GM19351 (cell line): ENCODE data around the gene TMEM41B.
"Not testable (repeated sequence)": the region's sequence is repeated elsewhere in the genome, so short reads cannot be mapped to it uniquely, and the experiment has no call there.

Experiments
- ATAC-seq: cut with Tn5 transposase; IDR thresholded peaks from one replicate; pipeline ENCODE4 v1.9.1; 2021; ENCODE audit warnings: mild to moderate bottlenecking, moderate library complexity; ENCODE audit not compliant: unreplicated experiment

TMEM41B gene

GRCh38 chr11:9314291-9315077, at the start of gene TMEM41B:
Gene TMEM41B (minus strand): TSS chr11:9314593. CDS start chr11:9314441, 152 bp downstream.
- ATAC-seq = peak; percentile 96

GRCh38 chr11:9362393-9362863, 48.0 kb upstream of the TMEM41B start:
- ATAC-seq = no peak

- not testable (repeated sequence) for ATAC-seq
Observed at GRCh38 chr11:9360862-9361622, 46.6 kb upstream of the TMEM41B start.

- no peak for ATAC-seq
Observed at GRCh38 chr11:9357041-9357440, 42.6 kb upstream of the TMEM41B start.

GRCh38 chr11:9351321-9351881, 37.0 kb upstream of the TMEM41B start:
- no peak for ATAC-seq

GRCh38 chr11:9347779-9348178, 33.4 kb upstream of the TMEM41B start:
- not testable (repeated sequence) for ATAC-seq

- ATAC-seq = no peak
Observed at GRCh38 chr11:9347100-9347499, 32.7 kb upstream of the TMEM41B start.

- ATAC-seq = no peak
Observed at GRCh38 chr11:9344061-9344680, 29.8 kb upstream of the TMEM41B start.

GRCh38 chr11:9341638-9342178, 27.3 kb upstream of the TMEM41B start:
- no peak for ATAC-seq

GRCh38 chr11:9332655-9333054, 18.3 kb upstream of the TMEM41B start:
- ATAC-seq = no peak

GRCh38 chr11:9330387-9331384, 16.3 kb upstream of the TMEM41B start:
- ATAC-seq = no peak

- no peak for ATAC-seq
Observed at GRCh38 chr11:9320047-9320446, 5.7 kb upstream of the TMEM41B start.

GRCh38 chr11:9319377-9320001, 5.1 kb upstream of the TMEM41B start:
- ATAC-seq = not testable (repeated sequence)

GRCh38 chr11:9318442-9319376, 4.3 kb upstream of the TMEM41B start:
- not testable (repeated sequence) for ATAC-seq

GRCh38 chr11:9316334-9316733, 1.9 kb upstream of the TMEM41B start:
- ATAC-seq = no peak

GRCh38 chr11:9315078-9315688, 790 bp upstream of the TMEM41B start:
- no peak for ATAC-seq

GRCh38 chr11:9313648-9314290, 624 bp downstream of the TMEM41B start:
- peak; percentile 17 for ATAC-seq
